ENCODE results near the gene EFEMP2.

Gene EFEMP2

GRCh38 chr11:65900125-65900898 is 27.7 kb upstream of the EFEMP2 start, which contains the start of gene FOSL1:
TSS of gene FOSL1 (minus strand) at chr11:65900388. CDS start at chr11:65900339, 49 bp downstream.
- DNase-seq (ENCODE audit: low spot score): peak; percentile 95

DNA sequence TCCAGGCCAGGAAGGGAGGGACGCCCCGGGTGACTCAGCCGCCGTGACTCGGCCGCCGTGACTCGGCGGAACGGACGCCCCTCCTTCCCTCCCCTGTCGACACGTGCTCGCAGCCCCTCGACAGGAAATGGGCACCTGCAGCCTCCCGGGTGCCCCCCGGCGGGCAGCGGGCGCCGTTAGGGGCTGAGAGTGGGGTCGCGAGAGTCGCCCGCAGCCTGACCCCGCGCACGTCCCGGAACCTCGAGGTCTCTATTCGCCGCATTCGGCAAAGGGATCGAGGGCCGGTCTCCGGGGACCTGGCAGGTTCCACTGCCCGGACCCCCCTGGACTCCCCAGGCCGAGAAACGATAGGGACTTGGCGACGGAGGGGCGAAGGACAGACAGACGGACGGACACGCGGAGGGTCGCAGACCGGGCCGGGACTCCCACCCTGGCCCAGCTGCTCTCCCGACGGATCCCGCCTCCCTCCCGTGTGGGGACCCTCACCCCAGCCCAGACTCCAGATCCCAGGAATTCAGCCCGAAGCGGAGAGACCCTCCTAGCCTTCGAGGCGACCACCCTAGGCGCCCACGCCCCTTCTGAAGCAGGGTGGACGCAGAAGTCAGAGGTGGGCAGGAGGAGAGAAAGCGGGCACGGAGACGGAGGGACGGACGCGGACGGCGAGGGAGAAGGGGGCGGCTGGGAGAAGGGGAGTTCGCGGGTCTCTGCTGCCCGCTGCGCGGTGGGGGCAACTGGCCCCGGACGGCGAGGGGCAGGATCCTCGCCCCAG is 26.9 kb upstream of the EFEMP2 start:
- peak; percentile 86 for DNase-seq (ENCODE audit: low spot score)

GRCh38 chr11:65898656-65899355 is 26.2 kb upstream of the EFEMP2 start:
- no peak for DNase-seq (ENCODE audit: low spot score)

DNA sequence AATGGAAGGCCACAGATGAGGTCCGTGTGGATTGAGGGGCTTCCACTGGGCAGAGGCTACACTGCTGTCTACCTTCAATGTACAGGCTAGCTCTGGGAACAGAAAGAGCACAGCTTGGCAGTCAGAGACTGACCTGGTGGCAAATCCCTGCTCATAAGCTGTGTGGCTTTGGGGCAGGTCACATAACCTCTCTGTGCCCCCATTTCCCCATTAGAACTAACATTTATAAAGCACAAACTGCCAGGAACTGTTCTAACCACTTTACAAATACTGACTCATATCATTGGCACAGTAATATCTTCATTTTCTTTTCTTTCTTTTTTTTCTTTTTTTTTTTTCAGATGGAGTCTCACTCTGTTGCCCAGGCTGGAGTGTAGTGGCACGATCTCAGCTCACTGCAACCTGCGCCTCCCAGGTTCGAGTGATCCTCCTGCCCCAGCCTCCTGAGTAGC is 24.4 kb upstream of the EFEMP2 start:
- DNase-seq (ENCODE audit: low spot score): no peak

GRCh38 chr11:65896034-65896999 is 23.7 kb upstream of the EFEMP2 start:
- DNase-seq (ENCODE audit: low spot score): no peak

- no peak for DNase-seq (ENCODE audit: low spot score)
Observed at GRCh38 chr11:65895482-65895981, 22.9 kb upstream of the EFEMP2 start.

GRCh38 chr11:65894034-65894591 is 21.5 kb upstream of the EFEMP2 start:
- no peak for DNase-seq (ENCODE audit: low spot score)

DNA sequence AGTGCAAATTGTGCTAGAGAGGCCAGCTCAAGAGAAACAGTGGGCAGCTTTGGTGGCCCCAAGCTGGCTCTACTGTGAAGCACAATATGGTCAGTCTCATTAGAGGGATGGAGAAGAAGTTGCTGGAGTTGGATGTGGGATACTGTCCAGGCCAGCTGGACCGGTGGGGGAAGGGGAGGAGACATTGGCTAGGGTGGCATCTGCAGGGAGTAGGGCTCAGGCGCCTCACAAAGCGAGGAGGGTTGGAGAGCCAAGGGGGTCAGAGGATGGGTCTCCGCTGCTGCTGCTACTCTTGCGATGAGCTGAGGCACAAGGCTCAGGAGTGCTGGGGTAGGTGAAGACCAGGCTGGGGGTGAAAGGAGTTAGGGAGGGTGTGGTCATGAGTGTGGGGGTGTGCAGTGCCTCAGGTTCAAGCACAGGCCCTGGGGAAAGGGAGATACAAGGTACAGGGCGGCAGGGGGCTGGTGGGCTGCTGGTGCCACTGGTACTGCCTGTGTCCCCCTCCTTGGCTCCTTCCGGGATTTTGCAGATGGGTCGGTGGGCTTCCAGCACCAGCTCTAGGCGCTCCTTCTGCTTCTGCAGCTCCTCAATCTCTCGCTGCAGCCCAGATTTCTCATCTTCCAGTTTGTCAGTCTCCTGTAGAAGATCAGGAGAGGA is 20.2 kb upstream of the EFEMP2 start:
- DNase-seq (ENCODE audit: low spot score): no peak

DNA sequence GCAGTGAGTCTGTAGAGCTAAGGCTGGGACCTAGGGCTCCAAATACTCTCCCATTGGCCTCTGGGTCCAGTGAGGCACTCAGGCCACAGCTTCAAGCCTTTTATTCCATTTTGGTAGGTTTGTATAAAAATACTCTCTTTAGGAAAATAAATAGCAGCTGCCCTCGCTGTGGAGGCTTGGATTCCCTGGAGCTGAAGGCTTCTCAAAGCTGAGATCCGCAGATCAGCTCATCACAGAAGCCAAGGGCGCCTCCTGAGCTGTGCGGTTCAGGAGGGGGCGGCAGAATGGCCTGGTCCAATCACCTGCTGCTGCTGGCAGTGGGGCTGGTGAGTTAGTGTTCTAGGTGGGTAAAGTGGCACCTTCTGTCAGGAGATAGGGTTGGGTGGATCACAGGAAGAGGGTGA is 19.5 kb upstream of the EFEMP2 start:
- peak; percentile 35 for DNase-seq (ENCODE audit: low spot score)

- DNase-seq (ENCODE audit: low spot score): peak; percentile 46
Observed at GRCh38 chr11:65891219-65892136, 18.9 kb upstream of the EFEMP2 start.

DNA sequence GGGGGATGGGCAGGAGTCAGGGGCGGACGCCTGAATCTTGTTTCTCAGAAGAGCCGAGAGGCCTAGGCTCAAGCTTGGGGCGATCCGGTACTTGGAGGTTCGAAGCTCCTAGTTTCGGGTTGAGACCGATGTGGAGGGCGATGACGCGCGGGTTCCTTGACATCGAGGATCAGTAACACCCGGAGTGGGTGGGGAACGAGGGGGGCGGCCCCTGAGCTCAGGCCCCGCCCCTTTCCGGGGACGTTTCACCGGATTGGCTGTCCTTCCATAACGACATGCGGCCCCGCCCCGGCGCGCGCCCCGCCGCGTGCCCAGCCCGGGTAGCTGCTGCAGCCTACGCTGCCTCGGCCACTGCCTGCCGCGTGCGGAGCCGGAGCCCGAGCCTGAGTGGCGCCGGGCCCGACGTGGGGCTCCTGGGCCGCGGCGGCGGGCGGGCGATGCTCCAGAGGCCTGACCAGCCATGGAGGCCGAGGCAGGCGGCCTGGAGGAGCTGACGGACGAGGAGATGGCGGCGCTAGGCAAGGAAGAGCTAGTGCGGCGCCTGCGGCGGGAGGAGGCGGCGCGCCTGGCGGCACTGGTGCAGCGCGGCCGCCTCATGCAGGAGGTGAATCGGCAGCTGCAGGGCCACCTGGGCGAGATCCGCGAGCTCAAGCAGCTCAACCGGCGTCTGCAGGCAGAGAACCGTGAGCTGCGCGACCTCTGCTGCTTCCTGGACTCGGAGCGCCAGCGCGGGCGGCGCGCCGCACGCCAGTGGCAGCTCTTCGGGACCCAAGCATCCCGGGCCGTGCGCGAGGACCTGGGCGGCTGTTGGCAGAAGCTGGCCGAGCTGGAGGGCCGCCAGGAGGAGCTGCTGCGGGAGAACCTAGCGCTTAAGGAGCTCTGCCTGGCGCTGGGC is 18.0 kb upstream of the EFEMP2 start, which contains the start of gene CCDC85B:
Gene CCDC85B (plus strand): TSS at position 350 of the 895 bp plus-strand sequence. CDS start 111 bp downstream, at position 461.
- DNase-seq (ENCODE audit: low spot score): peak; percentile 94

DNA sequence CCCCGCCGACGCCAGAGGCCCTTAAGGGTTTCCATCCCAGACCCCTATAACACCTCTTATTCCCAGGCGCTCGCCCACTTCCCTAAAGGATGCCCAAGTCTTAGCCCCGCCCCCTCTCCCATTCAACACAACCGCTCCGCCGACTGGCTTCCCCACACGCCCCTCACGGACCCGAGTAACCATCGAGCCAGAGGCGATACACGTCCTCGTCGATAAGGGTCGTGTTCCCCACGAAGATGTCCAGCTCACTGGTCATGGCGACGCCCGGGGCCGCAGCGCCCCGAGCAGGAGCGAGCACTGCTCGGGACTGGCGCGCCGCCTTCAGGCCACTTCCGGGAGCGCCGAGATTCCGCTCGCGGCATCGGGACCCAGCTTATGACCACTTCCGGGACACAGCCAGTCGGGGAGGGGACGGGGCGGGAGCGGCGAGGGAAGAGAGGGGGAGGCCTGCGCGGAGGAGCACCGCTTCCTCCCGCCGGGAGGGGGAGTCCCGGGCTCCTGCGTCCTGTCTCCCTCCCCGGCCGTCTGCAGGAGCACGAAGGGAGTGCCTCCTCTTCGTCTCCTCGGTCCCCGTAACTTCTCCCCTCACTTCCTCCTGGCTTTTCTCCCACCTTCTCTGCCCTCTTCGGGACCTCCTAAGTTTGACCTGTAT is 15.7 kb upstream of the EFEMP2 start, which contains the start of gene FIBP:
Gene FIBP (minus strand): TSS at position 309 of the 652 bp plus-strand sequence. CDS start 53 bp downstream, at position 256.
- peak; percentile 95 for DNase-seq (ENCODE audit: low spot score)

DNA sequence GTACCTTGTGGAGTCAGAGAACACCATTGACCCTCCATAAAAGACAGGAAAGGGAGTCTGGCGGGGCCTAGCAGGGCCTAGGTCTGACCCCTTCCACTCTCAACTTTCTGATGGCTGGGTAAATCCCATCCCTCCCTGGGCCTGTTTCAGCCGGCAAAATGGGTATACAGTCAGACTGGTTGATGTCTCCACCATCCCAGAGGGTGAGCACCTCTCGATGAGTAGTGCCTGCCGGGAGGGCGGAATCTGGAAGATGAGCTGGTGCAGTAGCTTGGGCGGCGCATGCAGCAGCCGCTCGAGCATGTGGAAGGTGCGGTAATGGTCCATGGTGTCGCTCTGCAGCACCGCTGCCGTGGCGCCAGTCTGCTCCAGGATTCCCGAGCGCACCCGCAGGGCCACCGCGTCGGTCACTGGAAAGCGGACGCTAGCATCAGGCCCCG is 15.1 kb upstream of the EFEMP2 start:
- peak; percentile 63 for DNase-seq (ENCODE audit: low spot score)

- no peak for DNase-seq (ENCODE audit: low spot score)
Observed at GRCh38 chr11:65886826-65887722, 14.5 kb upstream of the EFEMP2 start.

DNA sequence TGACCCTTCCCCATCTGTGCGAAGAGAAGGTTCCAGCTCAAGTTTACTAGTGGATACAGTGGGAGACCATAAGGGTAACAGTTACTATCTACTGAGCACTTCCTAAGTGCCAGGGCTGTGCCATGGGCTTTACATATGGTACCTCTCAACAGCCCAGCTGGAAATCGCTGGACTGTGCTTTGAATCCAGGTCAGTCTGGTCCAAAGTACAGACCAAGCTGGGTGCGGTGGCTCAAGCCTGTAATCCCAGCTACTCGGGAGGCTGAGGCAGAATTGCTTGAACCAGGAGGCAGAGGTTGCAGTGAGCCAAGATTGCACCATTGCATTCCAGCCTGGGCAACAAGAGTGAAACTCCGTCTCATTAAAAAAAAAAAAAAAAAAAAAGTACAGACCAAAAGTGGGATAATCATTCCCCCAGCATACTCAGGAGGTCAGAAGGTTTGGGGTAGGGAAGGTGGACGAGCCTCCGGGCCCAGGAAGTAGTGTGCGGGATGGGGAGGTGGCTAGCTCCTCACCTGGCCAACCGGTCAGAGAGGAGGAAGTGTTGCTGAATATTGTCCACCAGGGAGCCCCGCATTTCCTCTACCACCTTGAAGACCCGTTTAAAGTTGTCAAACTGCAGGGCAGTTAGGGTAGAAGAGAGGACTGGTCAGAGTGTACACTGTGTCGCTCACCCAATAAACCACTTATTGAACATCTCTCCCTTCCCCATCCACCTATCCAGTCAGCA is 13.4 kb upstream of the EFEMP2 start:
- no peak for DNase-seq (ENCODE audit: low spot score)

All from AG08396 (cell line).